NCI-H2196 treated with DMSO at 0.1 percent for 48 hours (cell line): ENCODE data around the gene KRTAP19-1.

ENCODE experiments used
- DNase-seq: peaks from one replicate; lab custom pipeline; 2025; ENCODE audit not compliant: unreplicated experiment; lab: John Stamatoyannopoulos, UW

Gene KRTAP19-1

DNA sequence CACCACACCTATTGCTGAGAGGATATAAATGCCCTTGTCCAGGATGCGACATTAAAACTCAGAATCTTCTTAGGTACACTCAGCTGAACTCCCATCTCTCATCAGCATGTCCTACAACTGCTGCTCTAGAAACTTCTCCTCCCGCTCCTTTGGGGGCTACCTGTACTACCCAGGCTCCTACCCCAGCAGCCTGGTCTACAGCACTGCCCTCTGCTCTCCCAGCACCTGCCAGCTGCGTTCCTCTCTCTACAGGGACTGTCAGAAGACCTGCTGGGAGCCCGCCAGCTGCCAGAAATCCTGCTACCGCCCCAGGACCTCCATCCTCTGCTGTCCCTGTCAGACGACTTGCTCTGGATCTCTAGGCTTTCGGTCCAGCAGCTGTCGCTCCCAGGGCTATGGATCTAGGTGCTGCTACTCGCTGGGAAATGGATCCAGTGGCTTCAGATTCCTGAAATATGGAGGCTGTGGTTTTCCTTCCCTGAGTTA lies 50.0 kb downstream of the KRTAP19-1 start, which contains the start of gene KRTAP13-4:
TSS of gene KRTAP13-4 (plus strand) at position 51 of the 486 bp plus-strand sequence. CDS start at position 107, 56 bp downstream.
- DNase-seq: no peak
